KMS-11 (cell line): Measurements from ENCODE around the gene KCP.

Experiments used
- H2AFZ ChIP-seq: fragments of 200-600 bp; sonication (generic); 2 replicates; pipeline ENCODE4 v1.6.1; 2016; ENCODE audit warnings: antibody characterized with exemption, mixed run types, low read depth
- H3K27ac ChIP-seq: fragments of 200-600 bp; sonication (generic); 2 replicates; pipeline ENCODE4 v1.6.1; 2016; ENCODE audit warnings: mild to moderate bottlenecking, mixed run types
- H3K27me3 ChIP-seq: fragments of 200-600 bp; sonication (generic); 2 replicates; pipeline ENCODE4 v1.6.1; 2017; ENCODE audit warnings: mild to moderate bottlenecking, low read depth, mixed run types, moderate library complexity; ENCODE audit not compliant: insufficient read depth
- H3K36me3 ChIP-seq: fragments of 200-600 bp; sonication (generic); 2 replicates; pipeline ENCODE4 v1.6.1; 2017; ENCODE audit warnings: mild to moderate bottlenecking, mixed run types; ENCODE audit not compliant: insufficient read depth
- H3K4me1 ChIP-seq: fragments of 200-600 bp; sonication (generic); 2 replicates; pipeline ENCODE4 v1.6.1; 2016; ENCODE audit warnings: mild to moderate bottlenecking, low read depth, mixed run types; ENCODE audit not compliant: poor library complexity, severe bottlenecking
- H3K4me2 ChIP-seq: fragments of 200-600 bp; sonication (generic); 2 replicates; pipeline ENCODE4 v1.7.0; 2016; ENCODE audit warnings: mild to moderate bottlenecking, mixed run types
- H3K4me3 ChIP-seq: fragments of 200-600 bp; sonication (generic); IDR thresholded peaks from 2 replicates; pipeline ENCODE4 v1.6.1; 2017; ENCODE audit warnings: low read depth, low read length, mixed read lengths; ENCODE audit not compliant: insufficient read depth
- H3K79me2 ChIP-seq: fragments of 200-600 bp; sonication (generic); 2 replicates; pipeline ENCODE4 v1.6.1; 2016; ENCODE audit warnings: low read depth, mixed run types; ENCODE audit not compliant: insufficient read depth
- H3K9ac ChIP-seq: fragments of 200-600 bp; sonication (generic); 2 replicates; pipeline ENCODE4 v1.6.1; 2016; ENCODE audit warnings: mild to moderate bottlenecking, mixed run types
- H4K20me1 ChIP-seq: fragments of 200-600 bp; sonication (generic); 2 replicates; pipeline ENCODE4 v1.6.1; 2016; ENCODE audit warnings: mild to moderate bottlenecking, mixed run types; ENCODE audit not compliant: insufficient read depth
- TF ChIP-seq, protein P1 (sequence below): fragments of 200-600 bp; sonication (generic); conservative IDR thresholded peaks from 2 replicates; pipeline ENCODE4 v1.6.1; 2017; ENCODE audit warnings: low read depth, mild to moderate bottlenecking, antibody characterized with exemption, low read length, moderate library complexity, mixed read lengths

KCP gene

GRCh38 chr7:128849156-128849515, 61.4 kb downstream of the KCP start:
- Histone ChIP-seq H3K27me3 (peaks cover 23% of the 10 kb centered on the region), H3K79me2 (no peaks in the 10 kb centered on the region), H3K9ac (no peak overlapping the region), H4K20me1 (no peaks in the 10 kb centered on the region), H3K4me2 (no peak overlapping the region), H3K27ac (no peak overlapping the region), H3K36me3 (no peaks in the 10 kb centered on the region), H2AFZ (no peak overlapping the region), H3K4me3 (no peak overlapping the region), H3K4me1 (no peaks in the 10 kb centered on the region)
- TF ChIP-seq, protein P1, sequence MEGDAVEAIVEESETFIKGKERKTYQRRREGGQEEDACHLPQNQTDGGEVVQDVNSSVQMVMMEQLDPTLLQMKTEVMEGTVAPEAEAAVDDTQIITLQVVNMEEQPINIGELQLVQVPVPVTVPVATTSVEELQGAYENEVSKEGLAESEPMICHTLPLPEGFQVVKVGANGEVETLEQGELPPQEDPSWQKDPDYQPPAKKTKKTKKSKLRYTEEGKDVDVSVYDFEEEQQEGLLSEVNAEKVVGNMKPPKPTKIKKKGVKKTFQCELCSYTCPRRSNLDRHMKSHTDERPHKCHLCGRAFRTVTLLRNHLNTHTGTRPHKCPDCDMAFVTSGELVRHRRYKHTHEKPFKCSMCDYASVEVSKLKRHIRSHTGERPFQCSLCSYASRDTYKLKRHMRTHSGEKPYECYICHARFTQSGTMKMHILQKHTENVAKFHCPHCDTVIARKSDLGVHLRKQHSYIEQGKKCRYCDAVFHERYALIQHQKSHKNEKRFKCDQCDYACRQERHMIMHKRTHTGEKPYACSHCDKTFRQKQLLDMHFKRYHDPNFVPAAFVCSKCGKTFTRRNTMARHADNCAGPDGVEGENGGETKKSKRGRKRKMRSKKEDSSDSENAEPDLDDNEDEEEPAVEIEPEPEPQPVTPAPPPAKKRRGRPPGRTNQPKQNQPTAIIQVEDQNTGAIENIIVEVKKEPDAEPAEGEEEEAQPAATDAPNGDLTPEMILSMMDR, result no peak

DNA sequence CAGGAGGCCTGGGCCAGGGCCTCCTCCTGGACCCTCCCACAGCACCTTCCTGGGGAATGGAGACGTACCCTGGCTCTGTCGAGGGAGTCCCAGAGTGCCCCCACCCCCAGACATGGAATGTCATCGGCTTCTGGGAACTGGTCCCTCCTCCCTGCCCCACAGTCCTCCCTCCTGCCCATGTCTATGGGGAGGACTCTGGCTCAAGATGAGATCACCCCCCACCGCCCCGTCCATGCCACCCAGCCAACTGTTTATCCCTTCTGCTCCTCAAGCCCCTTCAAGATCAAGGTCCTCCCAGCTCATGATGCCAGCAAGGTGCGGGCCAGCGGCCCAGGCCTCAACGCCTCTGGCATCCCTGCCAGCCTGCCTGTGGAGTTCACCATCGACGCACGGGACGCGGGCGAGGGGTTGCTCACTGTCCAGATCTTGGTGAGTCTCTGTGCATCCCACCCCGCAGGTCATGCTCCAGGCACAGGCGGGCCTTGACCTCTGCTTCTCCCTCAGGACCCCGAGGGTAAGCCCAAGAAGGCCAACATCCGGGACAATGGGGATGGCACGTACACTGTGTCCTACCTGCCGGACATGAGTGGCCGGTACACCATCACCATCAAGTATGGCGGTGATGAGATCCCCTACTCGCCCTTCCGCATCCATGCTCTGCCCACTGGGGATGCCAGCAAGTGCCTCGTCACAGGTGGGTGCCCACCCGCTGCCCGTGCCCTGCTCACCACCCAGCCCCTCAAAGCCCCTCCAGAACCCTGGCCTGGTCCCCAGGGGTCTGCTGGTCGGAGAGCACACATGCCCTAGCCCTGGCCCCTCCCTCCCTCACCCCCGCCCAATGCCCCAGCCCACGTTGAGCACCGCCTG, 62.0 kb downstream of the KCP start:
- H3K36me3 ChIP-seq, result no peaks in the 10 kb centered on the region
- no peak overlapping the region for H3K9ac ChIP-seq

GRCh38 chr7:128847721-128848211, 62.7 kb downstream of the KCP start:
- no peak overlapping the region for H2AFZ ChIP-seq
- H3K27me3 ChIP-seq, result peaks cover 10% of the 10 kb centered on the region; the same call in 1 of the 2 replicates
- H4K20me1 ChIP-seq, result no peaks in the 10 kb centered on the region
- no peaks in the 10 kb centered on the region for H3K4me1 ChIP-seq
- H3K4me2 ChIP-seq, result no peak overlapping the region
- H3K36me3 ChIP-seq, result no peaks in the 10 kb centered on the region
- no peak overlapping the region for H3K27ac ChIP-seq
- H3K4me3 ChIP-seq, result no peak overlapping the region
- H3K9ac ChIP-seq, result no peak overlapping the region
- H3K79me2 ChIP-seq, result no peaks in the 10 kb centered on the region
- TF ChIP-seq, protein P1, result no peak

More for the DNA sequence above, 62.0 kb downstream of the KCP start:
- Histone ChIP-seq H3K4me3 (no peak overlapping the region), H3K4me1 (no peaks in the 10 kb centered on the region), H3K27me3 (peaks cover 17% of the 10 kb centered on the region), H3K4me2 (no peak overlapping the region), H3K27ac (no peak overlapping the region), H4K20me1 (no peaks in the 10 kb centered on the region), H3K79me2 (no peaks in the 10 kb centered on the region), H2AFZ (no peak overlapping the region)
- TF ChIP-seq, protein P1, result no peak

- TF ChIP-seq, protein P1, result no peak
- H3K36me3 ChIP-seq, result no peaks in the 10 kb centered on the region
Observed at GRCh38 chr7:128846781-128847444, 63.6 kb downstream of the KCP start.

More at GRCh38 chr7:128846781-128847444, 63.6 kb downstream of the KCP start:
- Histone ChIP-seq H2AFZ (no peak overlapping the region), H3K79me2 (no peaks in the 10 kb centered on the region), H3K4me2 (no peak overlapping the region), H3K9ac (no peak overlapping the region), H3K4me3 (no peak overlapping the region), H3K27ac (no peak overlapping the region), H3K27me3 (peaks cover 5% of the 10 kb centered on the region; the same call in 1 of the 2 replicates), H3K4me1 (peaks cover 4% of the 10 kb centered on the region), H4K20me1 (no peaks in the 10 kb centered on the region)
